ENCODE measurements around the gene LETMD1. TPM values are rescaled to one million over a fixed set of nuclear protein-coding genes. Genes with fewer than 3 reads are reported as not detected.

LETMD1 gene
- total and polyA plus RNA-seq, 2 donors (not counting 3 experiments of a cell fraction or from before 2014, with no cell fraction given), result 38.9 to 47.7 TPM

DNA sequence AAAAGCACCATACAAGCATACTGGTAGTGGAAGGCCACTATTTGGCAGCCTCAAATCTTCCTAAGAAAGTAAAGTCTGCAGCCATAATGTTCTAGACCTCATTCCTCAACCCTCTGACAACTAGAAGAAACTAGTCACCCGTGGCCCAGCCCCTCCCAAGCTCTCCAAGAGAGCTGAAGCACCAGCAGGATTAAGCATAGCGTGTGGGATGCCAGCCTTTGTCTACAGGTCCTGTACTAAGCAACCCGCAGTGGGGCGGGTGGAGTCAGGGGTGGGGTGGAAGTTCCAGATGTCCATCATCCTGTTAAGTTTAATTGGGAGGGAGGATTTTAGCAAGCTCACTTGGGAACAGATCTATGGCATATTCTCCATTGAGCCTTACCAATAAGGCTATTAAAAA is 36.2 kb upstream of the LETMD1 start:
- peaks cover 24% of the 10 kb centered on the region for H3K79me2 ChIP-seq (ENCODE audit: control insufficient read depth, insufficient read depth, low read length)
- no peaks in the 10 kb centered on the region for H3K9me1 ChIP-seq (replicated peaks; ENCODE audit: control insufficient read depth, extremely low read depth, insufficient read depth, low read length)
- POLR2A ChIA-PET, result no interaction called here
- no peak overlapping the region for H2AFZ ChIP-seq (ENCODE audit: low read depth, low read length)
- intact Hi-C loops (cut with micrococcal nuclease) (no loop called here), dilution Hi-C loops (cut with MboI; ENCODE audit: extremely low pct_ligation_motif_present, low sequenced_read_pairs) (no loop called here)
- no peak overlapping the region for H3K4me2 ChIP-seq (ENCODE audit: insufficient read depth, low read length)
- H3K9ac ChIP-seq (replicated peaks; ENCODE audit: extremely low read depth, insufficient read depth, low read length), result no peak overlapping the region
- no peak overlapping the region for H3K27ac ChIP-seq (ENCODE audit: insufficient read depth, low read depth, low read length)
- CTCF ChIA-PET, result interaction anchor here (1.4 to 2.0 kb wide), 3 partner anchors 15 to 247 kb away, joined by 4 read pairs; partner anchors contain the start of gene SLC11A2
- H3K4me1 ChIP-seq (ENCODE audit: control insufficient read depth, extremely low read depth, insufficient read depth, low read length), result no peaks in the 10 kb centered on the region
- no peaks in the 10 kb centered on the region for H3K9me3 ChIP-seq (replicated peaks; ENCODE audit: control insufficient read depth, insufficient read depth, low read length)
- H4K20me1 ChIP-seq (replicated peaks; ENCODE audit: control insufficient read depth, extremely low read depth, insufficient read depth, low read length), result no peaks in the 10 kb centered on the region
- FAIRE-seq (no peak), DNase-seq (ENCODE audit: low read depth, low spot score) (no peak)
- TF ChIP-seq GATA2 (IDR thresholded peaks at IDR 0.05; ENCODE audit: insufficient read depth, insufficient read length, low read depth, low read length), result no peak
- TF ChIP-seq CTCF (IDR thresholded peaks at IDR 0.05; ENCODE audit: extremely low read depth in 1 of 2, insufficient read depth in 1 of 2, low read depth in 1 of 2, low read length in 2 of 2), result no peak
- TF ChIP-seq EZH2 (IDR thresholded peaks at IDR 0.05; ENCODE audit: borderline replicate concordance, low read depth, low read length, severe bottlenecking), result no peak
- TF ChIP-seq FOS (IDR thresholded peaks at IDR 0.05; ENCODE audit: borderline replicate concordance, insufficient read depth, low read length), result no peak
- no peak for TF ChIP-seq JUN (IDR thresholded peaks at IDR 0.05; ENCODE audit: borderline replicate concordance, insufficient read depth, insufficient read length, low read depth)
- TF ChIP-seq, protein P1, sequence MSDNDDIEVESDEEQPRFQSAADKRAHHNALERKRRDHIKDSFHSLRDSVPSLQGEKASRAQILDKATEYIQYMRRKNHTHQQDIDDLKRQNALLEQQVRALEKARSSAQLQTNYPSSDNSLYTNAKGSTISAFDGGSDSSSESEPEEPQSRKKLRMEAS (IDR thresholded peaks at IDR 0.05; ENCODE audit: insufficient read depth, insufficient read length), result no peak
- TF ChIP-seq POLR2AphosphoS5 (IDR thresholded peaks at IDR 0.05; ENCODE audit: insufficient read depth, low read depth, low read length), result no peak
- TF ChIP-seq MYC (IDR thresholded peaks at IDR 0.05; ENCODE audit: low read depth, low read length), result no peak
- TF ChIP-seq POLR2A (IDR thresholded peaks at IDR 0.05; ENCODE audit: low read depth, low read length), result no peak
- H3K36me3 ChIP-seq (ENCODE audit: control insufficient read depth in 2 of 2, extremely low read depth in 1 of 2, insufficient read depth in 2 of 2, low read length in 2 of 2), result no peaks in the 10 kb centered on the region
- BruUV-seq (replicated peaks), result no TSS peak
- no peak overlapping the region for H3K4me3 ChIP-seq (replicated peaks in 1 of 3; ENCODE audit: insufficient read depth in 1 of 3, low read depth in 1 of 3, low read length in 3 of 3)
- H3K27me3 ChIP-seq (ENCODE audit: control insufficient read depth in 2 of 2, insufficient read depth in 2 of 2, low read length in 2 of 2), result no peaks in the 10 kb centered on the region

All from endothelial cell of umbilical vein (primary cell).